Measurements from ENCODE around the gene SLC7A6.

The SLC7A6 gene

GRCh38 chr16:68348639-68349445 is 84.5 kb downstream of the SLC7A6 start:
- DNase-seq, result no peak

- no peak for DNase-seq
Measured at GRCh38 chr16:68349838-68350410, 85.6 kb downstream of the SLC7A6 start.

- DNase-seq, result no peak
Measured at GRCh38 chr16:68350813-68351350, 86.6 kb downstream of the SLC7A6 start.

All from 8988T (cell line).